IPS DF 4.7 (cell line): ENCODE measurements around the gene ATP8A2.

ENCODE experiments used
- DNase-seq: peaks from one replicate; pipeline ENCODE4 v3.0.0-alpha.2; 2013; ENCODE audit warnings: low spot score; ENCODE audit errors: extremely low read depth

ATP8A2 gene

GRCh38 chr13:25616674-25617073 lies 244.9 kb downstream of the ATP8A2 start:
- no peak for DNase-seq

GRCh38 chr13:25619897-25620296 lies 248.1 kb downstream of the ATP8A2 start:
- no peak for DNase-seq

GRCh38 chr13:25625414-25625813 lies 253.6 kb downstream of the ATP8A2 start:
- no peak for DNase-seq

GRCh38 chr13:25630329-25630900 lies 258.6 kb downstream of the ATP8A2 start:
- no peak for DNase-seq

GRCh38 chr13:25632166-25632888 lies 260.6 kb downstream of the ATP8A2 start:
- no peak for DNase-seq

GRCh38 chr13:25633093-25633492 lies 261.3 kb downstream of the ATP8A2 start:
- DNase-seq: no peak

- no peak for DNase-seq
These were observed 273.9 kb downstream of the ATP8A2 start for GRCh38 chr13:25645681-25646080.

GRCh38 chr13:25649001-25649633 lies 277.3 kb downstream of the ATP8A2 start:
- DNase-seq: no peak

GRCh38 chr13:25652764-25653163 lies 281.0 kb downstream of the ATP8A2 start:
- no peak for DNase-seq

GRCh38 chr13:25654322-25654721 lies 282.5 kb downstream of the ATP8A2 start:
- DNase-seq: no peak

- DNase-seq: no peak
These were observed 285.4 kb downstream of the ATP8A2 start for GRCh38 chr13:25657157-25657556.

GRCh38 chr13:25659091-25659795 lies 287.5 kb downstream of the ATP8A2 start:
- DNase-seq: no peak

GRCh38 chr13:25660996-25661395 lies 289.2 kb downstream of the ATP8A2 start:
- DNase-seq: no peak

- DNase-seq: no peak
These were observed 290.7 kb downstream of the ATP8A2 start for GRCh38 chr13:25662516-25662915.

- no peak for DNase-seq
These were observed 296.6 kb downstream of the ATP8A2 start for GRCh38 chr13:25668345-25668744.

GRCh38 chr13:25673711-25674110 lies 301.9 kb downstream of the ATP8A2 start:
- DNase-seq: no peak

- DNase-seq: no peak
These were observed 302.6 kb downstream of the ATP8A2 start for GRCh38 chr13:25674371-25674770.

GRCh38 chr13:25675060-25675459 lies 303.3 kb downstream of the ATP8A2 start:
- no peak for DNase-seq

- no peak for DNase-seq
These were observed 306.2 kb downstream of the ATP8A2 start for GRCh38 chr13:25677956-25678355.

- no peak for DNase-seq
These were observed 306.6 kb downstream of the ATP8A2 start for GRCh38 chr13:25678398-25678797.

GRCh38 chr13:25679159-25679558 lies 307.4 kb downstream of the ATP8A2 start:
- no peak for DNase-seq

- no peak for DNase-seq
These were observed 308.2 kb downstream of the ATP8A2 start for GRCh38 chr13:25679936-25680335.
